Measurements from ENCODE around the gene CLSTN3. TPM values are rescaled to one million over a fixed set of nuclear protein-coding genes. Genes with fewer than 3 reads are reported as not detected.
A peak's percentile ranks its signal among the peaks of the same experiment; 100 is the strongest.
"Not testable (repeated sequence)": the region's sequence is repeated elsewhere in the genome, so short reads cannot be mapped to it uniquely, and the experiment has no call there.

The CLSTN3 gene
- total RNA-seq, 2 donors from 2014 or later: 36.8 to 57.0 TPM

DNA sequence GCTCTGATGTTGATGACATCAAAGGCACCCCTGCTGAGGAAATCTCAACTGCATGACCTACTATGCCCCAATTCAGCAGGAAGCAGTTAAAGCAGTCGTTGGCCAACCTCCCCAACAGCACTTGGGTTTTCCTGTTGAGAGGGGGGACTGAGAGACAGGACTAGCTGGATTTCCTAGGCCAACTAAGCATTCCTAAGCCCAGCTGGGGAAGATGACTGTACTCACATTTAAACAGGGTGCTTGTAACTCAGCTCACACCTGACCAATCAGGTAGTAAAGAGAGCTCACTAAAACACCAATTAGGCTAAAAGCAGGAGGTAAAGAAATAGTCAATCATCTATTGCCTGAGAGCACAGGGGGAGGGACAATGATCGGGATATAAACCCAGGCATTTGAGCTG lies 55.9 kb downstream of the CLSTN3 start:
- ATAC-seq; H3K9me3 Mint-ChIP-seq; H3K36me3 Mint-ChIP-seq; DNase-seq (ENCODE audit: low spot score in 2 of 2): not testable (repeated sequence)
- peak overlapping the region in 1 of 2 donors; percentile 47 for H3K27ac Mint-ChIP-seq

DNA sequence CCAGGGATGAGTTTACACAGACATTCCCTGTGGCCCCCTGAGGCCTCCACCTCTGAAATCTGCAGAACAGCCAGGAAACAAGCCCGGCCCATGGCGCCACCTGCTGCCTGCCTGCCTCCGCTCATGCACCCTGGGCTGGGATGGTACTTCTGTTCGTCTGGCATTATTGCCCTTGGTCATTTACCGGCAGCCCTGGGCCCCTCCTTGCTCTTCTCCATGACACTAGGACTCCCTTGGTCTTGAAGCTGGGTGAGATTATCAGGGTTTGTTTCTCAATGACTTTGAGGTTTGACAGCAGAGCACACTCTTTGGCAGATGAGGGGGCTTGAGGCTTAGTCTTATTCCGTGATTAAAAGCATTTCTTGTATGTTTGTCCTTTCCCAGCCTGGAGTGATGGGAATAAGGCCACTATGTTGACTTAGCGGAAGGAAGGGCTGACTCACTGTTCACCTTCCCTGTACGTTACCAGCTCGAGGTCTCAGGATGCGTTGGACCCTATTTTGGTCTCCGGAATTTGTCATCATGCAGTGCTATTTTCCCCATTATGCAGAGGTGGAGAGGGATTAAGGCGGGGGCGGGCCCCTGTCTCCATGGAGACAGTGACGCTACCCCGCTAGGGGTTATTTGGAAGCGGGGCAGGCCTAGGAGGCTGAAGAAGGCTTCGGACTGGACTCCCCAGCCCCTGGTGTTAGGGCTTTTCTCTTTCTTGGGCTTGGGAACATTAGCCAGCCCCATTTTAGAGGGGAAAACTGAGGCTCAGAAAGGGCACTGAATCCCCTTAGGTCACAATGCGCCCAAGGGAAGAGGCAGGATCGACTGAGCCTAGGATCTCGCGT lies 58.6 kb downstream of the CLSTN3 start:
- Mint-ChIP-seq H3K36me3 (peaks cover 5 to 12% of the 10 kb centered on the region in 2 donors), H3K9me3 (no peaks in the 10 kb centered on the region), H3K27ac (peak overlapping the region; percentile 95 to 99)
- DNase-seq (ENCODE audit: low spot score in 2 of 2) (peak; percentile 74 to 79), ATAC-seq (peak; percentile 64 to 72)

DNA sequence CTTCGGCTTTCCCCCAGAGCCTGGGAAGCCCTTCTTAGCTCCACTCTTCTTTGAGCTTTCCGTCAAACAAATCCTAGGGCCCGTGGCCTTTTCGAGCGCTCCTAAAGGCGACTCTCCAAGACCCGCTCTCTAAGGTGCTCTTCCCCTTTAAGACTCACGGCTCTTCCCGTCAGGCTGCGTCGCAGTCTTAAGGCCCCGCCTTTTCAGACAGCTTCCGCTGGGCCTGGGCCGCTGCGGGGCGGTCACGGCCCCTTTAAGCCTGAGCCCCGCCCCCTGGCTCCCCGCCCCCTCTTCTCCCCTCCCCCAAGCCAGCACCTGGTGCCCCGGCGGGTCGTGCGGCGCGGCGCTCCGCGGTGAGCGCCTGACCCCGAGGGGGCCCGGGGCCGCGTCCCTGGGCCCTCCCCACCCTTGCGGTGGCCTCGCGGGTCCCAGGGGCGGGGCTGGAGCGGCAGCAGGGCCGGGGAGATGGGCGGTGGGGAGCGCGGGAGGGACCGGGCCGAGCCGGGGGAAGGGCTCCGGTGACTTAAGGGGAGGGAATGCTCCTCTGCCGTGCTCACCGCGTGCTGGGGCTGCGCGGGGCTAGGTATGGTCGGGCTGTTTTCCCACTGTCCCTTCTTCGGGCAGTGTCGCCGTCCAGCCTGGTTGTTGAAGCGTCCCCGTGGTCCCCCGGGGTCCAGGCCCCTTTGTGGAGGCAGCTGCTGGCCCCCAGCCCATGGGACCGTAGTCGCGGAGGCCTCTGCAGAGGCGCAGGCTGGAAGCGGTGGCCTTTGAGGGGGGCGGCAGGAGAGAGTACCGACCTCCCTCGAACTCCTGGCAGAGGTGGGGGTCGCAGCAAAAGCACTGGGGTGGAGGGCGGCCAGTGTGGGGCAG lies 59.5 kb downstream of the CLSTN3 start, which contains the start of gene PEX5:
TSS of gene PEX5 (plus strand) at position 289 of the 870 bp plus-strand sequence. CDS start 692 bp downstream, outside the sequence.
- H3K36me3 Mint-ChIP-seq: peaks cover 7 to 14% of the 10 kb centered on the region in 2 donors
- H3K27ac Mint-ChIP-seq: peak within 1 kb of the TSS; percentile 95 to 99
- peak; percentile 90 to 96 for ATAC-seq
- no peaks in the 10 kb centered on the region for H3K9me3 Mint-ChIP-seq
- DNase-seq (ENCODE audit: low spot score in 2 of 2): peak; percentile 80 to 84

DNA sequence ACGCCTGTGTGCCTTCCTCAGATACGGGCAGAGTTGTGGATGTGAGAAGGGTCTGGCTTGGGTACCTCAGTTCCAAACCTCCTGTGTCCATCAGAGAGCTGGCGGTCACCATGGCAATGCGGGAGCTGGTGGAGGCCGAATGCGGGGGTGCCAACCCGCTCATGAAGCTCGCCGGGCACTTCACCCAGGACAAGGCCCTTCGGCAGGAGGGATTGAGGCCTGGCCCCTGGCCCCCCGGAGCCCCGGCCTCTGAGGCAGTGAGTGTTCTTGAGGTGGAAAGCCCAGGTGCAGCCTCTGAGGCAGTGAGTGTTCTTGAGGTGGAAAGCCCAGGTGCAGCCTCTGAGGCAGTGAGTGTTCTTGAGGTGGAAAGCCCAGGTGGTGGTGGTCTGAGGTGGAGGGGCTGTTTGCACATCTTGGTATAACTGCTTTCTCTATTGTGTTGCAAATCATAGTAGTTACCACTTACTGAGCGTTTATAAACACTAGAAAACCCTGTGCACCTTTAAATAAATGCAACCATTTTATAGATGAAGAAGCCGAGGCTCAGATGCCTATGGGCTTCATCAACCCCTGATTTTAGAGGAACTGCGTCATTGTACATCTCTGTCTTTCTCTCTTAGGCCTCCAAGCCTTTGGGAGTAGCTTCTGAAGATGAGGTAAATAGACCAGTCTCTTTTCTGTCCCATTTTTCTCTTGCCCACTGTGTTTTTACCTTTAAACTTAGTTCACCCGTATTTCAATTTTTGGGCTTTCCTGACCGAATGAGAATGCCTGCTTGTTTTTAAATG lies 60.3 kb downstream of the CLSTN3 start:
- DNase-seq (ENCODE audit: low spot score in 2 of 2): peak in 1 of 2 donors; percentile 56
- no peak for ATAC-seq
- peak overlapping the region; percentile 79 to 95 for H3K27ac Mint-ChIP-seq

DNA sequence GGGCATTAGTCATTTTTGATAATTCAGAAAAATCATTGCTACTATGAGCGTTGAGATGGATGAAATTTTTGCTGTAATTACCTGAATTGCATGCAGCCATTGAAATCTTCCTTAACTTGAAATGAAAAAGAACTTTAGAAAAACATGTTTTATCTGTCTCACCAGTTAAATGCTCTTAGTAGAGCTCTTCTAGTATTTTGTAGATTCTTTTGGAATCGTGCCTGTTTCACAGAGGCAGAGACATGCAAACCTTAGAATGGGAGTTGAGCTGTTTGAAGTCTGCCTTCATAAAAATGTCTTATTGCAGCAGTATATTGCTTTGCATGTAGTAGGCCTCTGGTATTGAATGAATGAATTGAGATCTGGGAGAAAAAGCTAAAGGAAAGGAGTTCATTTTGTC lies 63.5 kb downstream of the CLSTN3 start:
- H3K27ac Mint-ChIP-seq: no peak overlapping the region
- H3K36me3 Mint-ChIP-seq: peaks cover 10 to 19% of the 10 kb centered on the region in 2 donors
- no peaks in the 10 kb centered on the region for H3K9me3 Mint-ChIP-seq
- DNase-seq (ENCODE audit: low spot score in 2 of 2) (no peak), ATAC-seq (no peak)

More for the DNA sequence above, 60.3 kb downstream of the CLSTN3 start:
- peaks cover 10 to 19% of the 10 kb centered on the region in 2 donors for H3K36me3 Mint-ChIP-seq
- no peaks in the 10 kb centered on the region for H3K9me3 Mint-ChIP-seq

DNA sequence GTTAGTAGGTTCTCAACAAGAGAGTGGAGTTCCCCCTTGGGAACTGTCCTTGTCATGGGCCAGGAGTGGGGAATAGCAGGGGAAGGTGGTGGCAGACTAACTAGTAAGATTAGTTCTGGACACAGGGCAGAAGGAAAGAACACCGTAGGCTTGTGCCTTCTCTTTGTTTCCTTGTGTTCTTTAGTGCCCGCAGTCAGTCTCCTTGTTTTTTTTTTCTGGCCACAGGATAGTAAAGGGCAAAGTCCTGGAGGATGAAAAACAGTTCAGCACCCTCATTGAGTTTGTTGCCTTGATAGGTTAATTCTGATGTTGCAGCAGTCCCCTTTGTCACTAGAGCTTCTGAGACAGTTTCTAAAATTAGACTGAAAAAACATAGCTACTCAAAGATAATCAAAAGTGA lies 67.7 kb downstream of the CLSTN3 start:
- Mint-ChIP-seq H3K27ac (no peak overlapping the region), H3K9me3 (no peaks in the 10 kb centered on the region), H3K36me3 (peaks cover 6 to 17% of the 10 kb centered on the region in 2 donors)
- no peak for DNase-seq (ENCODE audit: low spot score in 2 of 2)
- ATAC-seq: no peak

DNA sequence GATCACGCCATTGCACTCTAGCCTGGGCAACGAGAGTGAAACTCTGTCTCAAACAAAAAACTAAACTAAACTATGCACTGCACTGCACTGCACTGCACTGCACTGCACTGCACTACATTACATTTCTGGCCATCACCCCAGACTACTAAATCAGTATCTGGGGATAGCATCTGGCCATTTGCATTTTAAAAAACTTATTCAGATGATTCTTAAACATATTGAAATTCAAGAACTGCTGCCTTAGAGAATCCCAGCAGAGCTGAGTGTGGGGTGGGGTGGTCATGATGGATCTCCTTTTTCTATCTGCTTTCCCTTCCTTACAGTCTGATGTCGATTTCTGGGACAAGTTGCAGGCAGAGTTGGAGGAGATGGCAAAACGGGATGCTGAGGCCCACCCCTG lies 72.9 kb downstream of the CLSTN3 start:
- Mint-ChIP-seq H3K9me3 (peaks cover 0 to 5% of the 10 kb centered on the region in 2 donors), H3K36me3 (peaks cover 18 to 24% of the 10 kb centered on the region in 2 donors), H3K27ac (no peak overlapping the region)
- DNase-seq (ENCODE audit: low spot score in 2 of 2) (no peak), ATAC-seq (no peak)

DNA sequence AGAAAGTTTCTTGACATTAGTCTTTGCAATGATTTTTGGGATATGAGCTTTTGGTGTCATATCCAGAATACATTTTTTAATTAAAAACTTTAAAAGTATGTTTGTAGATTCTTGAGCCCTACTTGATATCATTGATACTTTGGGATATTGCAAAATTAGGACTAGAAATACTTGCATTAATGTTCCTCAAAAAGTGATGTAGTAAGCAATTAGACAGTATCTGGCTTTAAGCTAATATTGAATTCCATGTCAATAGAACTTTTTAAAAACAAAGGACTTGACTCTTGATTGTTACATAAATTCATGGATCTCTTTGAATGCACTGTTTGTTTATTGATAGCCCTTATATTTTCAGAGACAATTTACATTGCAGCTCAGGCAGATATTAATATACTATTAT lies 74.9 kb downstream of the CLSTN3 start:
- peaks cover 37 to 44% of the 10 kb centered on the region in 2 donors for H3K36me3 Mint-ChIP-seq
- no peak for ATAC-seq
- DNase-seq (ENCODE audit: low spot score in 2 of 2): no peak
- no peak overlapping the region for H3K27ac Mint-ChIP-seq
- peaks cover 3 to 10% of the 10 kb centered on the region in 2 donors for H3K9me3 Mint-ChIP-seq

DNA sequence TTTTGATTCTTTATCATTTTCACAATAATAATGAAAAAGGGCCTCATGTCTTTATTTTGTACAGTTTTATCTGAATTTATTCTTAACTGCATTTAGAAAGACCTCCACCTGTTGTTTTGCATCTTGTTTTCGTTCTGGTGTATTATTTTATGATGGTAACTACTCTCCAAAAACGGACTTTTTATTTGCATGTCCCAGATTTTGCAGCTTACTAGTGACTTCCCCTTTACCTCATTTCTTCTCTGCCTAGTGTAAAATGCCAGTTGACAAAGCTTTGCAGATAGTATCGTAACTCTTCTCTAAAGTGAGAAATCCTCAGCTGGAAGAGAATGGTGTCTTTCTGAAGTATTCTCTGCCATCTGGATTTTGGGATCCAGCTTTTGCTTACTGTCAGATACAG lies 76.5 kb downstream of the CLSTN3 start:
- peaks cover 3 to 18% of the 10 kb centered on the region in 2 donors for H3K9me3 Mint-ChIP-seq
- no peak for ATAC-seq
- H3K27ac Mint-ChIP-seq: no peak overlapping the region
- peaks cover 53 to 60% of the 10 kb centered on the region in 2 donors for H3K36me3 Mint-ChIP-seq
- DNase-seq (ENCODE audit: low spot score in 2 of 2): no peak

DNA sequence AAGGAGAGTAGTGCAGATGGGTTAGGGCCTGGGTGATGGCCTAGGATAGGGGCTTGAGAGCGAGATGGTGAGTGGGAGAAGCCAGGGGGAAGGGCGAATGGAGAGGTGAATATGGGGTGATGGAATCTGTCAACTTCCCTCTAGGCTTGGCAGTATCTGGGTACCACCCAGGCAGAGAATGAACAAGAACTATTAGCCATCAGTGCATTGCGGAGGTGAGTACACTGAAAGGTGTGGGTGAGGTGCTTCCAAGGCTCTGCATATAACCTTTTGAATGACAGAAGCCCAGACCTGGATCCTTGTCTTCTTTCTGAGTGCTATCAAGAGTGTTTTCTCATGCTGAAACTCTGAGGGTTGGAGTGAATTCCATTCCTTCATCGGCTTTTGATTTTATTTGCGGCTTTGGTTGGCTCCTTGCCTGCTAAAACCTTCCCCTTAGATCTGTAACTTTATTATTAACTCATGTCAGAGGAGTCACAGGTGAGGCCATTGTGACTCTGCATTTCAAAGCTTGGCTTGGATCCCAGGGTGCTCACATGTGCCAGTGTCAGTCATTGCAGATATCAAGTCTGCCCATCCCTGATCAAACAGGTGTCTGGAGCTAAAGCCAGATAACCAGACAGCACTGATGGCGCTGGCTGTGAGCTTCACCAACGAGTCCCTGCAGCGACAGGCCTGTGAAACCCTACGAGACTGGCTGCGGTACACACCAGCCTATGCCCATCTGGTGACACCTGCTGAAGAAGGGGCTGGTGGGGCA lies 77.9 kb downstream of the CLSTN3 start:
- DNase-seq (ENCODE audit: low spot score in 2 of 2) (no peak), ATAC-seq (no peak)
- Mint-ChIP-seq H3K36me3 (peaks cover 60 to 61% of the 10 kb centered on the region in 2 donors), H3K27ac (no peak overlapping the region), H3K9me3 (peaks cover 7 to 23% of the 10 kb centered on the region in 2 donors)

Other genes starting within 250 kb of the CLSTN3 start
- gene LRRC23, start 225.5 kb upstream of the CLSTN3 start, total RNA-seq: 10 to 100 TPM in 1 of 2 donors, 1 to 10 TPM in 1; 4.0 to 10.7 TPM
- gene ENO2, start 215.8 kb upstream of the CLSTN3 start, total RNA-seq: 100 to 1,000 TPM; 264 to 314 TPM
- gene ATN1, start 202.4 kb upstream of the CLSTN3 start, total RNA-seq: 10 to 100 TPM; 29.9 to 73.5 TPM
- not detected for gene RNU7-1, start 186.6 kb upstream of the CLSTN3 start, total RNA-seq
- 100 to 1,000 TPM; 229 to 609 TPM for gene C12orf57, start 186.3 kb upstream of the CLSTN3 start, total RNA-seq
- gene PTPN6, start 179.0 kb upstream of the CLSTN3 start, total RNA-seq: 100 to 1,000 TPM; 320 to 609 TPM
- 100 to 1,000 TPM; 387 to 423 TPM for gene PHB2, start 159.7 kb upstream of the CLSTN3 start, total RNA-seq
- 10 to 100 TPM; 69.0 to 76.3 TPM for gene EMG1, start 159.5 kb upstream of the CLSTN3 start, total RNA-seq
- gene LPCAT3, start 111.9 kb upstream of the CLSTN3 start, total RNA-seq: 10 to 100 TPM; 22.0 to 31.9 TPM
- 10 to 100 TPM in 1 of 2 donors, 1 to 10 TPM in 1; 4.8 to 21.9 TPM for gene C1S, start 69.7 kb upstream of the CLSTN3 start, total RNA-seq
- 1 to 10 TPM; 3.9 to 5.6 TPM for gene C1R, start 37.9 kb upstream of the CLSTN3 start, total RNA-seq
- gene C1RL, start 21.2 kb upstream of the CLSTN3 start, total RNA-seq: 10 to 100 TPM; 18.6 to 21.8 TPM
- not detected for gene RBP5, start 1.5 kb upstream of the CLSTN3 start, total RNA-seq
- 10 to 100 TPM; 18.1 to 37.4 TPM for gene PEX5, start 59.3 kb downstream of the CLSTN3 start, total RNA-seq
- gene ACSM4, start 173.7 kb downstream of the CLSTN3 start, total RNA-seq: not detected